HCT116 (cell line): ENCODE measurements around the gene EIF4A3. TPM values are rescaled to one million over a fixed set of nuclear protein-coding genes. Genes with fewer than 3 reads are reported as not detected.

Experiments
- ATAC-seq: fragments of 200-7000 bp; cut with Tn5 transposase; 2 replicates; pipeline ENCODE4 v1.9.1; 2020; ENCODE audit warnings: mild to moderate bottlenecking, moderate library complexity
- BruUV-seq: library from RNA; stranded (reverse); fragments of 400-500 nt; replicated peaks from 2 replicates; lab custom pipeline; 2021; lab: Mats Ljungman, UMichigan
- CTCF ChIA-PET: fragments of 300-600 bp; sonication (Branson Sonifier 250); formaldehyde crosslinking; loops from one replicate; lab custom pipeline; 2021; ENCODE audit warnings: antibody characterized with exemption; lab: Charles Lee
- POLR2A ChIA-PET: fragments of 300-600, 350-600 bp; sonication (Branson Sonifier 250); formaldehyde crosslinking; loops from one replicate; lab custom pipeline; 2021; ENCODE audit warnings: antibody characterized with exemption; lab: Charles Lee
- RAD21 ChIA-PET, 2 experiments: fragments of 300-600 bp; sonication (Branson Sonifier 250); formaldehyde crosslinking; loops; one replicate each; lab custom pipeline; 2023; ENCODE audit warnings: low total read pairs in 2 of 2; ENCODE audit not compliant: uncharacterized antibody in 2 of 2, unreplicated experiment in 2 of 2, low non-redundant PET in 1 of 2; lab: Charles Lee
- DNase-seq: peaks from one replicate; pipeline ENCODE4 v3.0.0-alpha.2; 2010; ENCODE audit warnings: low read depth, low spot score
- H2AFZ ChIP-seq: fragments of 200-600 bp; shearing (Covaris generic), sonication (generic); 2 replicates; pipeline ENCODE4 v1.6.1; 2017; ENCODE audit warnings: low read depth, mixed run types, mixed read lengths, antibody characterized with exemption, low read length; ENCODE audit not compliant: poor library complexity, severe bottlenecking
- H3K27ac ChIP-seq: 2 replicates; pipeline ENCODE4 v1.5.1; 2012; ENCODE audit warnings: low read depth, low read length
- H3K27me3 ChIP-seq: fragments of 200-600 bp; sonication (generic); 2 replicates; pipeline ENCODE4 v1.6.1; 2016; ENCODE audit warnings: mixed run types, low read length, mixed read lengths; ENCODE audit not compliant: insufficient read depth
- H3K36me3 ChIP-seq, 2 experiments: fragments of 200-500 bp in 1 of 2; fragments of 200-600 bp in 1 of 2; sonication (Bioruptor generic) in 1 of 2; sonication (generic) in 1 of 2; 2 replicates each; pipeline versions ENCODE4 v1.5.1 to v1.6.1; 2014 to 2016; ENCODE audit warnings: low read length in 2 of 2, inconsistent platforms in 1 of 2, mixed read lengths in 1 of 2, mixed run types in 1 of 2; ENCODE audit not compliant: insufficient read depth in 2 of 2, control insufficient read depth in 1 of 2
- H3K4me1 ChIP-seq, 2 experiments: fragments of 200-600 bp in 1 of 2; sonication (generic) in 1 of 2; 2 replicates each; pipeline versions ENCODE4 v1.5.1 to v1.6.1; 2012 to 2017; ENCODE audit warnings: low read length in 2 of 2, inconsistent platforms in 1 of 2, mild to moderate bottlenecking in 1 of 2, mixed read lengths in 1 of 2, mixed run types in 1 of 2, moderate library complexity in 1 of 2; ENCODE audit not compliant: insufficient read depth in 2 of 2, control insufficient read depth in 1 of 2
- H3K4me2 ChIP-seq: fragments of 200-600 bp; sonication (generic); 2 replicates; pipeline ENCODE4 v1.6.1; 2017; ENCODE audit warnings: mixed run types, low read length, mixed read lengths
- H3K4me3 ChIP-seq, 2 experiments: fragments of 200-600 bp in 1 of 2; sonication (generic) in 1 of 2; replicated peaks in 1 of 2; 2 replicates each; pipeline ENCODE4 v1.5.1; 2011 to 2016; ENCODE audit warnings: low read length in 2 of 2, control low read depth in 1 of 2, low read depth in 1 of 2, mild to moderate bottlenecking in 1 of 2, mixed read lengths in 1 of 2, mixed run types in 1 of 2
- H3K79me2 ChIP-seq: fragments of 200-600 bp; sonication (generic); 2 replicates; pipeline ENCODE4 v1.6.1; 2017; ENCODE audit warnings: mild to moderate bottlenecking, mixed run types, low read length, moderate library complexity, mixed read lengths; ENCODE audit not compliant: insufficient read depth
- H3K9ac ChIP-seq: fragments of 200-600 bp; sonication (generic); 2 replicates; pipeline ENCODE4 v1.6.1; 2016; ENCODE audit warnings: low read length, mixed read lengths
- H3K9me2 ChIP-seq: fragments of 200-600 bp; sonication (generic), shearing (Covaris generic); 2 replicates; pipeline ENCODE4 v1.6.1; 2017; ENCODE audit warnings: mixed run types, mild to moderate bottlenecking, moderate library complexity; ENCODE audit not compliant: insufficient read depth
- H3K9me3 ChIP-seq, 2 experiments: fragments of 200-500 bp in 1 of 2; fragments of 200-600 bp in 1 of 2; sonication (Bioruptor generic) in 1 of 2; sonication (generic) in 1 of 2; 2 replicates each; pipeline ENCODE4 v1.6.1; 2014 to 2017; ENCODE audit warnings: low read length in 2 of 2, mixed read lengths in 2 of 2, inconsistent platforms in 1 of 2, low read depth in 1 of 2, mild to moderate bottlenecking in 1 of 2, mixed run types in 1 of 2, moderate library complexity in 1 of 2; ENCODE audit not compliant: control insufficient read depth in 1 of 2, insufficient read depth in 1 of 2
- H4K20me1 ChIP-seq: fragments of 200-600 bp; sonication (generic), shearing (Covaris generic); 2 replicates; pipeline ENCODE4 v1.6.1; 2017; ENCODE audit warnings: mixed run types, mild to moderate bottlenecking, moderate library complexity; ENCODE audit not compliant: insufficient read depth
- ATF3 ChIP-seq: IDR thresholded peaks from 2 replicates; pipeline ENCODE4 v1.6.1; 2012
- CTCF ChIP-seq, 3 experiments: fragments of 200-600 bp in 1 of 3; sonication (generic) in 1 of 3; IDR thresholded peaks in 2 of 3; conservative IDR thresholded peaks in 1 of 3; 2 replicates each; pipeline ENCODE4 v1.5.1; 2012 to 2017; ENCODE audit warnings: low read depth in 2 of 3, low read length in 2 of 3, antibody characterized with exemption in 1 of 3, borderline replicate concordance in 1 of 3, control low read depth in 1 of 3, mild to moderate bottlenecking in 1 of 3, mixed read lengths in 1 of 3, mixed run types in 1 of 3, moderate library complexity in 1 of 3; ENCODE audit not compliant: insufficient read depth in 1 of 3
- EGR1 ChIP-seq: IDR thresholded peaks from 2 replicates; pipeline ENCODE4 v1.6.1; 2012; ENCODE audit warnings: low read depth
- EZH2 ChIP-seq: fragments of 200-600 bp; sonication (generic); IDR thresholded peaks from 2 replicates; pipeline ENCODE4 v1.6.1; 2017; ENCODE audit warnings: antibody characterized with exemption, mixed run types
- FOSL1 ChIP-seq: IDR thresholded peaks from 2 replicates; pipeline ENCODE4 v1.6.1; 2012; ENCODE audit warnings: low read depth
- POLR2A ChIP-seq: IDR thresholded peaks from 2 replicates; pipeline ENCODE4 v1.7.0; 2011; ENCODE audit warnings: borderline replicate concordance; ENCODE audit not compliant: insufficient read depth, insufficient read length; ENCODE audit errors: extremely low read depth
- POLR2AphosphoS5 ChIP-seq: IDR thresholded peaks from 2 replicates; pipeline ENCODE4 v1.6.1; 2011; ENCODE audit warnings: mild to moderate bottlenecking, low read depth, low read length, moderate library complexity
- SP1 ChIP-seq: IDR thresholded peaks from 2 replicates; pipeline ENCODE4 v1.6.1; 2012; ENCODE audit warnings: low read depth
- ZBTB33 ChIP-seq: IDR thresholded peaks from 2 replicates; pipeline ENCODE4 v1.6.1; 2011; ENCODE audit warnings: mild to moderate bottlenecking, low read length, moderate library complexity; ENCODE audit not compliant: insufficient replicate concordance; ENCODE audit errors: extremely low read depth
- ZFX ChIP-seq: fragments of 450-650 bp; IDR thresholded peaks from 2 replicates; pipeline ENCODE4 v1.6.1; 2017
- intact Hi-C: fragments of 100-400 bp; cut with micrococcal nuclease; formaldehyde crosslinking; loops from 2 replicates; pipeline ENCODE4 v1.10.0; 2022
- total RNA-seq: library from RNA; stranded (reverse); gene quantifications from one replicate; pipeline ENCODE4 v1.2.1, GENCODE V29; 2021; ENCODE audit not compliant: unreplicated experiment

EIF4A3 gene
- total RNA-seq, 1 experiment from 2014 or later = 248 TPM

GRCh38 chr17:80117491-80118401 is 29.2 kb downstream of the EIF4A3 start:
- Histone ChIP-seq H3K4me3 (no peak overlapping the region), H3K36me3 (no peaks in the 10 kb centered on the region; a peak in 1 of 4 replicates), H4K20me1 (no peaks in the 10 kb centered on the region), H3K27ac (no peak overlapping the region; the same call in 1 of the 2 replicates), H3K27me3 (no peaks in the 10 kb centered on the region), H3K9me2 (no peaks in the 10 kb centered on the region), H3K79me2 (no peaks in the 10 kb centered on the region), H3K9me3 (no peaks in the 10 kb centered on the region), H3K9ac (no peak overlapping the region), H2AFZ (no peak overlapping the region), H3K4me2 (no peak overlapping the region), H3K4me1 (no peaks in the 10 kb centered on the region)
- ChIA-PET CTCF (interaction anchor here (1.2 kb wide), 1 partner anchor 16 kb away, joined by 4 read pairs; the partner anchor contains the start of gene GAA), POLR2A (no interaction called here), RAD21 (no interaction called here)
- ATAC-seq (no peak; the same call in 1 of the 2 replicates), DNase-seq (no peak)
- intact Hi-C loops = no loop called here
- no peak for TF ChIP-seq ZFX
- no peak for TF ChIP-seq EZH2
- TF ChIP-seq ZBTB33 = no peak
- TF ChIP-seq SP1 = no peak
- no peak for TF ChIP-seq EGR1
- TF ChIP-seq POLR2A = no peak
- TF ChIP-seq ATF3 = no peak
- no peak for TF ChIP-seq FOSL1
- TF ChIP-seq POLR2AphosphoS5 = no peak
- TF ChIP-seq CTCF (IDR thresholded peaks at IDR 0.05 in 2 of 3, conservative IDR thresholded peaks at IDR 0.05 in 1 of 3; ENCODE audit: borderline replicate concordance in 1 of 3, insufficient read depth in 1 of 3, low read depth in 2 of 3, low read length in 2 of 3) = no peak
- BruUV-seq = no TSS peak
